Glomerular visceral epithelial cell (primary cell): Measurements from ENCODE around the gene PTPRN2.
"Not testable (repeated sequence)": the region's sequence is repeated elsewhere in the genome, so short reads cannot be mapped to it uniquely, and the experiment has no call there.

Source experiments
- DNase-seq: peaks from one replicate; pipeline ENCODE4 v3.0.0-alpha.2; 2016; ENCODE audit errors: extremely low spot score

The PTPRN2 gene

DNA sequence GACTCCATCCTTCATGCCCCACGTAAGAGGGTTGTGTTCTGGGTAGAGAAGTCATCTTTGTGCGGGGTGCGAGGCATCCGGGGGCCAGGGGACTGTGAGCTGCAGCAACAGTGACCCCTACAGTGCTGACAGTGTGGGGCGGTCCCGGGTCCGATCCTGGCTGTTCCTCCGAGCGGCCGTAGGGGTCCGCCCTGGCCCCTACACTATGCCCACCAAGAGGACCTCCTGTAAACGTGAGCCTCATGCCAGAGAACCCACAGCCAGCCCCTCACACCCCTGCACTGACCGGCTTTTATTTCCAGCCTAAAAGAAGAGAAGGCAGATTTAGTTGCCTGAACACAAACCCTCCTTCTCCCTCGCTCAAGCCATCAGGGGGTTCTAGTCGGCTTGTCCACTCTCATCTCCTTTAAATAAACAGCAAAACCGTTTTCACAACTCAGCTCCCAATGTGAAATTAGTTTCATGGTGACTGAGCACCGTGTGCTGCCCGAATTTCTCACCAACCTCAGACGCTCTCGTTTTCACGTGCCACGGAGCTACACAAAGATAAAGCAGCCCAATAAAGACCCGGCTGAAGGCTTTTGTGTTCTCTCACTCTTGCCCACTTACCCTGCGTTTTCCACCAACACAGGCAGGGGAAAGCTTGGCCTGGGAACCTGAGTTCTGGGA lies 588.6 kb downstream of the PTPRN2 start:
- no peak for DNase-seq

DNA sequence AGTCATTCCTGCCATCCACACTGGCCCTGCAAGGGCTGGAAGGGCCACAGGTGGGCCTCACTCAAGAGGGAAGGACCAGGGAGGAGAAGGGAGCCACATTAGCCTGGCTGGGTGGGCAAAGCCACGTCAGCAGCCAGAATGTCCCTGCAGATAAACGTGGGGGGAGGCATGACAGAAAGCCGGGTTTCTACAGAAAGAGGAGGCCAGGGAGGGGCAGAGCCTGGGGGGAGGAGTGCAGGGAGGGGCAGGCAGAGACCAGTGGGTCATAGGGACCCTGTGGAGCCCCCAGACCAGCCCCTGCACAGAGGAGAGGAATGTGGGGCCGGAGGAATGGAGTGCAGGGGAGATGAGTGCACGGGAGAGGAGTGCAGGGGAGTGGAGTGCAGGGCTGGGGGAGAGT lies 590.2 kb downstream of the PTPRN2 start:
- DNase-seq, result no peak

DNA sequence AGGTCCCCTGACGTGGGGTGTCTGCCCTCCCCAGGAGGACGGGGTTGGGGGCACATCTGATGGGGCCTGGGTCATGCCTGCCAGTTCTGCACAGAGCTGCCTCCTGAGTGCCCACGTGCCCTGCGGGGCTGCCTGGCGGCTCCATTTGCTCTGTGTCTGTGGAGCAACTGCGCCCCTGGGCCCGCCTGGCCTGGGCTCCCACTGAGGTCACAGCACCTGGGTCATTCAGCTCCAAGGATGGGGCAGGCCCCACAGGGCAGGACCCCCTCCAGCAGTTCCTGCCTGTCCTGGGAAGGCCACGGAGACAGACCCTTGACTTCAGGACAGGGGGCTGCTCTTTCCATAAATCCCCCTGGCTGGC lies 590.6 kb downstream of the PTPRN2 start:
- DNase-seq, result no peak

DNA sequence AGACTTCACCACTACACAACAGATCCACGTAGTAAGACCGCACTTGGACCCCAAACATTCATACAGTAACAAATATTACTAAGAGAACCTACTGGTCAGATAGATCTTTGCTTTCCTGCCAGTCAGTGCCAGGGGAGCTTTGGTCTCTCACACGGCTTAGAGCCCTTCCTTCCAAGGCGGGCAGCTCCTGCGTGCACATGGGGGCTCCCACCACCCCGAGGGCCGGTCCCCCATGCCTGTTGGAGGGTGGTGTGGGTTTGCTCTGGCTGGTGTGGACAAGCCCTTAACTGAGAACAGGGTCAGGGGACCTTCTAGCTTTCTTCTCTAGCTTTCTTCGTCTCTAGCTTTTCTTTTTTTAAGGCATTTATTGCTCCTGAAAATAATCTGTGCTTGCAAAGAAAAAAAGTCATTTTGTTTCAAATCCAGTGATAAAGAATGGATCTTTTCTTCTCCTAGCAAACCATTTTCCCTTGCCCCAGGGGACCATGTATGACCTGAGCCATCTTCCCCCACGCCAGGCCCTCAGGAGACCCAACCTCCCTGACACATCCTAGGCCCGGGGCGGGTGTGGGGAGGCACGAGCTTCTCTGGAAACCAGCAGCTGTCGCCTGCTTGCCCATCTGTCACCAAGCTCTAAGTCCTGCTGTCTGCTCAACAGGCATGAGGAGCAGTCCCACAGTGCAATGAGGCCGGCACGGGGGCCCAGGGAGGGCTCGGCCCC lies 591.1 kb downstream of the PTPRN2 start:
- no peak for DNase-seq

DNA sequence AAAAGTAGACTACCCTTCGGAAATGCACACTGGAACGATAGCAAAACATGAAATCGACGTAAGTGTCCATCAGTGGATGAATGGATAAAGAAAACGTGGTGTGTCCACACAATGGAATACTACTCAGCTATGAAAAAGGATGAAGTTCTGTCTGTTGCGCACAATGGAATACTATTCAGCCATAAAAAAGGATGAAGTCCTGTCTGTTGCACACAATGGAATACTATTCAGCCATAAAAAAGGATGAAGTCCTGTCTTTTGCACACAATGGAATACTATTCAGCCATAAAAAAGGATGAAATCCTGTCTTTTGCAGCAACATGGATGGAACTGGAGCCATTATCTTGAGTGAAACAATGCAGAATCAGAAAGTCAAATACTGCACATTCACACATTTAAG lies 591.8 kb downstream of the PTPRN2 start:
- DNase-seq, result no peak

DNA sequence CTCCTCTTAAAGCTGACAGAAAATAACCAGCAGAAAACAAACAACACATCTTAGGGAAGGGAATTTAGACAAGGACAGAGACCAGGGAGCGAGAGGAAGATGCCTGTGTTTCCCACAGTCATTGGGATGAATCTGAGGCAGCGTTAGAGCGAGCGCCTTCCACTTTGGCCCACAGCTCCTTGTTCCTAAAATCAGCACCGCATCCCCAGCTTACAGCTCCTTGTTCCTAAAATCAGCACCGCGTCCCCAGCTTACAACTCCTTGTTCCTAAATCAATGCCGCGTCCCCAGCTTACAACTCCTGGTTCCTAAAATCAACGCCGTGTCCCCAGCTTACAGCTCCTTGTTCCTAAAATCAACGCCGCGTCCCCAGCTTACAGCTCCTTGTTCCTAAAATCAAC lies 593.3 kb downstream of the PTPRN2 start:
- DNase-seq, result no peak

DNA sequence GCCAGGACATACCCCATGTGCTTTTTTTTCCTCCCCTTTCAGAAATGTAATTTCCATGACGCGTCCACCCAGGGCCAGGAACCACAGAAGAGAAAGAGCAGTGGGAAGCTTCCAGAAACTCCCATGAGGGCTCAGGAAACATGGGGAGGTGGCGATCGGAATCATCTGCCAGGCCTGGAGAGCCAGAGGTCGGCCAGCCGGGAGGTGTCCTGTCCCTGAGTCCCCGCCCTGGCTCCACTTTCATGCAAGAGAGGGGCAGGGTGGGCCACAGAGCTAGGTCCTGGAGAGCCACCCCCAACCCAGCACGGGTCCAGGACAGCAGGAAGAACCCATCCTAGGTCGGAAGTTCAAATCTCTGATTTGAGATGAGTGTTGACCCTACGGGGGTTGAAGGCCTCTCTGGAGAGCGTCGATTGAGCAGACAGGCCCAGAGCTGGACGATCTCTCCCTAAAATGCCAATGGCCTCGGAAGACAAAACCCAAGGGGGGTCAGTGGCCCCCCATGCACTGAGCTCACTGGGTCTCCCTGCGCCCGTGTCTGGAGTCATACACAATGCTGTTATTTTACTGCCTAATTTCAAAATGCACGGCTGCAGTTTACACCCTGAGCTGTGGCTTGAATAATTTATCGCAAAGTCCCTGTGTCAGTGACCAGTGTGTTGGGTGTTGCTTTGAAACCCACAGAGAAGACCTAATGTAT lies 594.1 kb downstream of the PTPRN2 start:
- DNase-seq, result no peak

DNA sequence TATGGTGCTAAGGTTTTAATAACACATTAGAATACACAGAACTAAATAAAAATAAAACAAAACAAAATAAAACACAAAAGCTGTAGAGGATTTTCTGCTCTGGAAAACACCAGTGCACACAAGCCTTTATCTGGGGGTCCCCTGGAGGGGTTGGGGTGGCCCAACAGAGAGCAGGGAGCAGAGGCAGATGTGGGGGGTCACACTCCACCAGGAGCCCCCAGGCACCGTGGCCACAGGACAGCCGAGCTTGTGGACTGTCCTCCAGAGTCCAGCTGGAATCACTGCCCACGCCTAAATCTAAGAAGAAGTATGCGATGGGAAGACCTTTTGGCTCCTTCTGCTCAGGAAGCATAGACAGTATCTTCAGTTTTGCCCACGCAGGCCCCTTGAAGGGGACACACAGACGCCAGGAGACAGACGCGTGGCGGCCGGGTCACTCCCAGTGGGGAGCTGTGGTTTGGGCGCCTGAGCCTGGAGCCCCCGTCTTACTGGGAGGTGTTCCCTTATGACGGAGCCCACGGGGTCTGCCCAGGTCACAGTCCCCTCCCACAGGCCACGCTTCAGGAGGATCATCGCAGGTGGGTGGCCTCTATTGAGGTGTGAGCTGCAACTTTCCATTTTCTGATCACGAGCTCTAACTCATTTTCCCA lies 595.0 kb downstream of the PTPRN2 start:
- no peak for DNase-seq

DNA sequence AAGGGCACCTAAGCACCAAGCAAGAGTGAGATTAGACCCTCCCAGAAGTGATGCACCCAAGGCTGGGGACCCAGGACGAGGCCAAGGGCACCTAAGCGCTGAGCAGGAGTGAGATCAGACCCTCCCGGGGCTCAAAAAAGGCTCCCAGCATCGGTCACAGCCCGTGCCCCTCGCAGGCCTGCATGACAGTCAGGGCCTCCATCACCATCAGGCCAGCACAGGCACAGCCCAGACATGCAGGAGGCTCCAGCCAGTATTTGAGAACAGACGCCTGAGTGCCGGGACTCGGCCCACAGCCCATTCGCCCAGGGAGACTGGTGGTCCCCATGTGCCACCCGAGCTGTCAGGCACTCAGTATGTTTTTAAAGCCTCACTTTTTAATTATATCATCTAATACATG lies 595.9 kb downstream of the PTPRN2 start:
- no peak for DNase-seq

DNA sequence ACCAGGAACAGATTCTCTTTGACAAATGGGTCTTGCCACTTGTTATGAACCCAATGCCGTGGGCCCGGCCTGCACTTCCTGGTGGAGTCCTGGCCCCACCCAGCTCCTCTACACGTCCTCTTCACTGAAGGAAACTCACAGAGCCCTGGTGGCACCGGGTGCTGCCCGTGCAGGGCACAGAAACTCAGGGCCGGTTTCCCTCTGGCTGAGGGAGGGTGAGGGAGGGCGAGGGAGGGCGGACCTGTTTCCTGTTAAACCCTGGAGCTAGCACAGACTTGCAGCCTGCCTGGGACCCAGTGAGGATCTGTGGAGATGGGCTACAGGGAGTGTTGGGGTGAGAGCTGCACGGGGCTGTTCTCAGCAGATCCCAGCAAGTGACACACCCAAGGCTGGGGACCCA lies 596.3 kb downstream of the PTPRN2 start:
- no peak for DNase-seq

DNA sequence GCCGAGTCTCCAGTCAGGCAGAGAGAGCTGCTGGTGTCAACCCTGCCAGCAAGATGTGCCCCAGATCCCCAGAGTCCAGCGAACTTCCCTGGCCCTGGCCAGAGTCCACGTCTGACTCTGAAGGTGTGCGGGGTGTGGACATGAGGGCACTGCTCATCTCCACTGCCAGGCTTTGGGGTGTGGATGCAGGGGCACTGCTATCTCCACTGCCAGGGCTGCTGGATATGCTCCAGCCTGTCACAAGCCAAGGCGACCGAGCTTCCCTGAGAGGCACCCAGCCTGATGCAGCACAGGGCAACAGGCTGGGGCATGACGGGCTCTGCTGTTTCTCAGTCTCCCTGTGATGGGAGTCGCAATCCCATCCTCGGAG lies 596.8 kb downstream of the PTPRN2 start:
- DNase-seq, result no peak

DNA sequence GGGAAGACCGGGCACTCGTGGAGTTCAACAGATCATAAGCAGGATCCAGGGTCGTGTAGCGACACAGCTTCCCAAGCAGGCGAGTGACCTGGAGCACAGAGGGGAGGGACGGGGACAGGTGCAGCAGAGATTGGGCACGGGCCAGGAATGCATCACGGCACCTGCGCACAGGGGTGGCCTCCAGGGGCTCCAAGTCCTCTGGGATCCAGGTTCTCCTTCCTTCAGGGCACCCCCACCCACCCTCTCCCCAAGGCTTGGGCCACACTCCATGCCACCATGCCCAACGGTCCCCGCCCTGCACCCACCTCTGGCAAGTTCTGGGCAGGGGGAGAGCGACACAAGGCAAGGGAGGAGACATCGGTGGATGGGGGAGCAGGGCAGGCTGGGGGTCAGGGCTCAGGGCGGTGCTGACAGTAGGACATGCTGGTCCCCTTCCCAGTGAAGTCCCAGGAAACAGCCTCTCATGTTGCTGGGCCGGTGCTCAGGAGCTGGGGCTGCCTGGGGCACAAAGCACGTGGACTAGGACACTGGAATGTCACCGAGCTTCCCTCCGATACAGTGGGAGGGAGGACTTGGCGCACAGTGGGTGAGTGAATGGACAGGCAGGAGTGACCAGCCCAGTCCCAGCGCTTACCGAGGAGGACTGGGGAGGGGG lies 597.3 kb downstream of the PTPRN2 start:
- DNase-seq, result no peak

DNA sequence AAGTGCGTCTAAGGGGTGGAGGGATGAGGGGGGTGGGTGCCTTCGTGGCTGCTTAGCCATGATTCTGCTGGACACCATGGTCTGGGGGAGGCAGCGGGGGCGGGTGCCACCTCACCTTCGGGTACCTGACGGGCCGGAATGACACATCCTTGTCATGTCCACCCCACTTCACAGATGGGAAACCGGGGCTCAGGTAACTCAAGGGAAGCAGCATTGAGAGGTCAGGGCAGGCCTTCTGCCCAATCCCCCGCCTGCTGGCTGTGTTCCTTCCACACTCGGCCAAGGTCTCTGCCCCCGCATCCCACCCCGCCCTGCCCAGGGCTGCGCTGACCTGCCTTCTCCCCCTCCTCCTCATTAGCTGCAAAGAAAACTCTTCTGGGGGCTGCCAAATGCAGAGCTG lies 598.0 kb downstream of the PTPRN2 start:
- DNase-seq, result no peak

DNA sequence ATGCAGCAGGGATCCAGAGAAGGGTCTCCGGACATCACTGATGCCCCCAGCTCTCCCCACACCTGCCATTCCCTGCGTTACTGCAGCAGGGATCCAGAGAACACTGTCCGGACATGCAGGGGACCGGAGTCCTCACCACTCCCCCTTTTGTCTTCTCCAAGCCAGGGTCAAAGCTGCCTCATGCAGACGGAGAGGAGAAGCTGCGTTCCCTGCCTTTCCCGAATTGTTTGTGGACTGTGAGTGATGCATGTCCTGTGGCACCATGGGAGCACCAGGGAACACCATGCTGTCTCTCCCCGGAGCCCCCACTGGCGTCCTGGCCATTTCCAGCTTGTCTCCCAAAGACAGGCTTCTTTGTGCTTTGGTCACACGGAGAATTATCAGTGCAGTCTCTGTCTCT lies 599.7 kb downstream of the PTPRN2 start:
- DNase-seq, result no peak

DNA sequence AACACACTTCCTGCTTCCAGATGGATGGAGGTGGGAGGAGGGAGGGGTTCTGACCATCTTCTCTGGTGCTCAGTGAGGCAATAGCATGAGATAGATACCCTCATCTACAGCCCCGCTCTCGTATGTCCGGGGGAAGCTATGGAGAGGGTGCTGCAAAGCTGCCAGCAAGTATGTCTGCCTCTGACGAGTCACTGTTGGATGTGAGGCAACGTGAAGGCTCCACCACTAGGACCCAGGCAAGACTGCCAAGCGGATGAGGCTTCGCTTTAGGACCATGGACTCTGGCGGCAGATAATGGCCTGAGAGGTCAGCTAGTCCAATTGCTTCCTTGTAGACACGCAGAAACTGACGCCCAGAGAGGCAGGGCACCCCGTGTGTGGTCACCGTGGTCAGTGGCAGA lies 601.6 kb downstream of the PTPRN2 start:
- no peak for DNase-seq

DNA sequence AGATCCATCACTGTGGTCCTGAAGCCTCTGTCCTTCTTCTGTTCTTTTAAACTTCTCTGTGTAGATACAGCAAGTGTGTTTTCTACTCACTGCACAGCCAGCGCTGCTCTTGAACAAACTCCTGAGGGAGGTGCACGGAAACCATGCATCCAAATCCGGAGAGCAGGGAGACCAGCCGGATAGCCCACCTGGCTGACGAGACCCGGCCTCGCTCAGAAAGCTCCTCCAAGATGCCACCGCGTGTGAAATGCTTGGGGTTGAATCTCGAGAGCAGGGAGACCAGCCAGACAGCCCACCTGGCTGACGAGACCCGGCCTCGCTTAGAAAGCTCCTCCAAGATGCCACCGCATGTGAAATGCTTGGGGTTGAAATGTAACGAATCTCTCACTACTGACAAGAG lies 602.0 kb downstream of the PTPRN2 start:
- DNase-seq, result no peak

DNA sequence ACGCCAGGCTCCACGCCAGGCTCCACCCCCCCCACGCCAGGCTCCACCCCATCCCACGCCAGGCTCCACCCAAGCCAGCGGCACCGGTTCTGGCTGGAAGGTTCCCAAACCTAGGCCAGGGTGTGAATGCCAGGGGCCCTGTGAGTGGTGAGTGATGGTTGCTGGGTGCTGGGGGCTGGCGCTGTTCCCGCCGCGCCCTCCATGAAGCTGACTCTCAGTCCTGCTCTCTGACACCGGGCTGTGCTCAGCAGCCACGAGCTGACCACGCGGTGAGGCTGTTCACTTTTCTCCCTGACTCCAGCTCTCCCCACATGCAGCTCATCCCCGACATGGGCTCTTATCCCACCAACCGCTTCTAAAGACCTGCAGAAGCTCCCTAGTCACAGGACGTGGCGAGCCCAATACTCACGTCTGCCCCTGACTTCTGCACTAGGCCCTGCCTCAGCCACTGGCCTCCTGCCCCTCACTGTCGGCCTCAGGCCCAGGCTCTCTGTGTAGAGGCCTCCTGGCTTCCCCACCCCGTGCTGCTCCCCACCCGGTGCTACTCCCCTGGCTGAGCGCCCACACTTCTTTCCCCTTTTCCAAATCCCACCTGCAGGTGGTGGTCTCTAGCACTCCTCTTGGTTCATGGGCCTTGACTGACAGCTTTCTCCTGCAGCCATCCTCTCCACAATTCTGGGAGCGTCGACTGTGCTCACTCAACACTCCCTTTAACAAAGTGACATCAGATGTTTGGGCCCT lies 603.0 kb downstream of the PTPRN2 start:
- DNase-seq, result no peak

DNA sequence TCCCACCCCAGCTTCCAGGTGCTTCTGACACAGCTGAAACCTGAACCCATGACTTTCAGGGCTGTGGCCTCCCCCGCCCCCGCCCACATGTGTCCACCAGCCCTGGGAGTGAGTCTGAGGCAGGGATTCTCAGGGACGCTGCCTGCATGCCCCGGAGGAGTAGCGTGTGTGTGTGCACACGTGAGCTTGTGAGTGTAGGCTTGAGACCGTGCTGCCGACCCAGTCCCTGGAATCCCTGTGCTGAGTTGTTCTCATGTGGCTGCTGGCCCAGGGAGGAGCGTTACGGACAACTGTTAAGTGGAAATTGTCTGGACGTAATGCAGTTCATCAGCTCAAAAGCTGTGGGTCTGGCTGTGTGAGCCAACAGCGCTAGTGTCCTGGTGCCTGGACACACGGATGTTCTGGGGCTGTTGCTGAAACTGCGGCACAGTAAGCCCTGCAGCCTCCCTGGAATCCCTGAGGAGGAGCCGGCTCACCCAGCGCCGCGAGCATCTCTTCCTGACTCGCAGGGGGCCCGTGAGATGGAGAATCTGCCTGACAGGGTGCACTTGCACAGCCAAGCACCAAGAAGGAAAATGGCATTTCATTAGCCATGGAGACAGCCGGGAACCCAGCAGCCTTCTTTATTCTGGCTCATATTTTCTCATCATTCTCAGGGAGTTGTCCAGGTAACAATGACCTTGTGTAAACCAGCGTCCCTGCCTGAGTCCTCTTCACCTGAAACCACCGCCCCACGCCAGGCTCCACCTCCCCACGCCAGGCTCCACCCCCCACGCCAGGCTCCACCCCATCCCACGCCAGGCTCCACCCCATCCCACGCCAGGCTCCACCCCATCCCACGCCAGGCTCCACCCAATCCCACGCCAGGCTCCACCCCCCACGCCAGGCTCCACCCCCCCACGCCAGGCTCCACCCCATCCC lies 603.9 kb downstream of the PTPRN2 start:
- DNase-seq, result no peak

DNA sequence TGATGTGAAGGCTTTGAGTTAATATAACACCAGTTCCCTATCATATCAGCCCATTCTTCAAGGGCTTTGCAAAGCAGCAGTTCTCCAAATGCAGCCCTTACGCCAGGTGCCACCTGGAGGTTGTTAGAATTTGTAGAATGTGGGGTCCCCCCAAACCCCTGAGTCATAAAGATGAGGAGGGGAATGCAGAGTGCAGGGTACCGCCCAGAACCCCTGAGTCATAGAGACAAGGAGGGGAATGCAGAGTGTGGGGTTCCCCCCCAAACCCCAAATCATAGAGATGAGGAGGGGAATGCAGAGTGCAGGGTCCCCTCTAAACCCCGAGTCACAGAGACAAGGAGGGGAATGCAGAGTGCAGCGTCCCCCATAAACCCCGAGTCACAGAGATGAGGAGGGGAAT lies 605.8 kb downstream of the PTPRN2 start:
- no peak for DNase-seq

DNA sequence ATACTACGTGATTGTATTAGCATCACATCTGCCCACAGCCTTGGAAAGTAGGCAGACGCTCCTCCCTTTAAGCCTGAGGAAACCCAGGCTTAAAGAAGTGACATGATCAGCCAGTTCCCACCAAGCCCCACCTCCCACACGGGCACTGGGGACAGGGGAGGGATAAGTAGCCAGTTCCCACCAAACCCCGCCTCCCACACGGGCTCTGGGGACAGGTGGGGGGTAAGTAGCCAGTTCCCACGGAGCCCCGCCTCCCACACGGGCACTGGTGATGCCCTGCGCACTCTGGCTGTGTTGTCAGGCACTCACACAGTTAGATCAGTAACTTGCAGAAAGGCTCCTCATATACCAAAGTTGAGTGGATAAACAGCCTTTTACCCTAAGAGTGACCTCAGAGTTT lies 606.8 kb downstream of the PTPRN2 start:
- DNase-seq, result no peak

DNA sequence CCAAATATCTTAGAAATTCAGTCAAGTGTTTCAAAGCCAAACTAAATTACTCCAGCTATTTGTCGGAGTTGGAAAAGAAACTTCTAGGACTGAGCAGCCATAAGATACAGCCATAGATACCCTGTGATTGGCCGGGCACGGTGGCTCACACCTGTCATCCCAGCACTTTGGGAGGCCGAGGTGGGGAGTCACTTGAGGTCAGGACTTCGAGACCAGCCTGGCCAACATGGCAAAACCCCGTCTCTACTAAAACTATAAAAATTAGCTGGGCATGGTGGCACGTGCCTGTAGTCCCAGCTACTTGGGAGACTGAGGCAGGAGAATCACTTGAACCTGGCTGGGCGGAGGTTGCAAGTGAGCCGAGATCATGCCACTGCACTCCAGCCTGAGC lies 607.3 kb downstream of the PTPRN2 start:
- not testable (repeated sequence) for DNase-seq
